ENCODE data around the gene SERPINB10.

DNA sequence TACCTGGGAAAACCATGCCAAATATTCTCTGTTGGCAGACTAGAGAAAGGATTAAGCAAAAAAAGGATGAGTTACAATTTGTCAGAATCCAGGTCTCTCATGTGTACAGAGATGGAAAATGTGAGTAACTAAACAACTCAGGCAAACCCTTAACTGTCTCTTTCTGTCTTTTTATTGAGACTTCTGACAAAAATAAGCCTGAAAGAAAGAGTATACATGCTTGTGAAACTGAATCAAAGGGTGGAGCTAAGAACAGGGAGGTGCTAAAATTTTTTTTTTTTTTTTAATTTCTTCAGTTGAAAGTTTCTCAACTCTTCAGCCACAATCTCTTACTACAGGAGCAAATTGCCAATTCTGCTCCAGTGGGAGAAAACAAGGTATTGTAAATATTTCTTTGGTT, at the start of gene SERPINB10:
- TF ChIP-seq, protein P1, sequence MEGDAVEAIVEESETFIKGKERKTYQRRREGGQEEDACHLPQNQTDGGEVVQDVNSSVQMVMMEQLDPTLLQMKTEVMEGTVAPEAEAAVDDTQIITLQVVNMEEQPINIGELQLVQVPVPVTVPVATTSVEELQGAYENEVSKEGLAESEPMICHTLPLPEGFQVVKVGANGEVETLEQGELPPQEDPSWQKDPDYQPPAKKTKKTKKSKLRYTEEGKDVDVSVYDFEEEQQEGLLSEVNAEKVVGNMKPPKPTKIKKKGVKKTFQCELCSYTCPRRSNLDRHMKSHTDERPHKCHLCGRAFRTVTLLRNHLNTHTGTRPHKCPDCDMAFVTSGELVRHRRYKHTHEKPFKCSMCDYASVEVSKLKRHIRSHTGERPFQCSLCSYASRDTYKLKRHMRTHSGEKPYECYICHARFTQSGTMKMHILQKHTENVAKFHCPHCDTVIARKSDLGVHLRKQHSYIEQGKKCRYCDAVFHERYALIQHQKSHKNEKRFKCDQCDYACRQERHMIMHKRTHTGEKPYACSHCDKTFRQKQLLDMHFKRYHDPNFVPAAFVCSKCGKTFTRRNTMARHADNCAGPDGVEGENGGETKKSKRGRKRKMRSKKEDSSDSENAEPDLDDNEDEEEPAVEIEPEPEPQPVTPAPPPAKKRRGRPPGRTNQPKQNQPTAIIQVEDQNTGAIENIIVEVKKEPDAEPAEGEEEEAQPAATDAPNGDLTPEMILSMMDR (conservative IDR thresholded peaks at IDR 0.05 in 1 of 2, IDR thresholded peaks at IDR 0.05 in 1 of 2; ENCODE audit: extremely low read depth in 1 of 2, insufficient read depth in 1 of 2, low read depth in 1 of 2, low read length in 2 of 2): no peak
- no peak for TF ChIP-seq EZH2 (IDR thresholded peaks at IDR 0.05; ENCODE audit: borderline replicate concordance, low read length)
